ENCODE data around the gene SCN7A.
"Not testable (repeated sequence)": the region's sequence is repeated elsewhere in the genome, so short reads cannot be mapped to it uniquely, and the experiment has no call there.

Gene SCN7A

DNA sequence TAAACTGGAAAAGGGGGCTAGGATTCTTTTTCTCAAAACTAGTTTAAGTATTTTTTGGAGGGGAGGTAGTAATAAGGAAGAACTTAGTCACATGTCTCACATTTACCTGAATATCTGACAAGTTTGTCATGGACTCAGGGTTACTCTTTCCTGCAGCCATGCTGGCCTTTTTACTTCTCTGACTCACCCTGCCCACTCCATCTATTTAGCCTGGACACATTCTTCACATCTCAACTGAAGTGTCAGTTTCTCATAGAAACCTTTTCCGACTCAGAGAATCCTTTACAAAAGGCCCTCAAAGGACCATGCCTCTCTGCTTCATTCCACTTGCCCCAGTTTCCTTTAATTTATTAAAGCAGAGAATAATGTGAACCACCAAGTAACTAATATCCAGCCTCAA is 42.6 kb downstream of the SCN7A start:
- no peak for DNase-seq

DNA sequence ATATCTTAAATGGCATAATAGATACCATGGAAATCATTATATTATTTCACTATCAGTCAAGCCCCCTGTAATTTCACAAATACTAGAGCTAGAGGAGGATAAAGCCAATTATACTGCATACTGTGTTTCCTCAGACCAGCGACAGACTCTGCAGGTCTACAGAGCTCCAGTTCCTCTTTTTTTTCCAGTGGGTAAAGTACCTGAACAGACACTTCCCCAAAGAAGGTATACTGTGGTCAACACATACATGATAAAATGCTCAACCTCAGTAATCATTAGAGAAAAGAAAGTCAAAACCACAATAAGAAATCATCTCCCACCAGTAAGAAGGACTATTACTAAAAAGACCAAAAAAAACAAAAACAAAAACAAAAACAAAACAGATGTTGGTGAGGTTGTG is 44.6 kb downstream of the SCN7A start:
- DNase-seq: no peak

DNA sequence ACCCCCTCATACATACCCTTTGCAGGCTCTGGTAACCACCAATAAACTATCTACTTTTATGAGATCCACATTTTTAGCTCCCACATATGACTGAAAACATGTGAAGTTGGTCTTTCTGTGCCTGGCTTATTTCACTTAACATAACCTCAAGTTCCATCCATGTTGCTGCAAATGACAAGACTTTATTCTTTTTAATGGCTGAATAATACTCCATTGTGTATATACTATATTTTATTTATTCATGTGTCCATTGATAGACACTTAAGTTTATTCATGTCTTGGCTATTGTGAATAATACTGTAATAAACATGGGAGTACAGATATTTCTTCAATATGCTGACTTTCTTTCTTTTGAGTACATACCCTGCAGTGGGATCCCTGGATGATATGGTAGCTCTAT is 45.9 kb downstream of the SCN7A start:
- DNase-seq: no peak

DNA sequence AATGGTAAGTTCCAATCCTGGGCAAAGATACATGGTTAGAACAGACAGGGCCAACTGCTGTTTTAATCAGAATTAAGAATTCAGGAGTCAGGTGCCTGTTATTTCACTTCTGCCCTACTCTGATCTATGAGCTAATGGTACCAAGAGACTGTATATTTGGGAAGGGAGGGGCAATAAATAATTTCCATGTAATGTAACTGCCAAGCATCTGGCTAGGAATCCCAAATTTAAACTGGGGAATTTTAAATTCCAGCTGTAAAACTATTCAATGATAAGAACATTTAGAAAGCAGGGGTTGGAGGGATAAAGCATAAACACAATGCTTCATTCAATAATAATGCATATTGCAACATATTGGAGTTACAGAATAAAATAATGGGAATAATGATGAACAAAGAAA is 49.7 kb downstream of the SCN7A start:
- DNase-seq: no peak

DNA sequence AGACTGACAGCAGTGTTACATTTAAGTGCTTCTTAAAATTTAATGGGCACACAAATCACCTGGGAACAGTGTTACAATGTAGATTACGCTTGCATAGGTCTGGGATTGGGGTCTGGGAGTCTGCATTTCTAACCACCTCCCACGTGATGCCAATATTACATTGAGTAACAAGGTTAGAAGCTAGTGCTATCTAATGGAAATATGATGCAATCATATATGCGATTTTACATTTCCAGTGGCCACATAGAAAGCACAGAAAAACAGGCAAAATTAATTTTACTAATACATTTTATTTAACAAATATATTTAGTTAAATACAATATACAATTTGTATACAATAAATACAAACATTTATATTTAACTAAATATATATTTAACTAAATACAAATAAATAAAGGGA is 53.7 kb downstream of the SCN7A start:
- no peak for DNase-seq

DNA sequence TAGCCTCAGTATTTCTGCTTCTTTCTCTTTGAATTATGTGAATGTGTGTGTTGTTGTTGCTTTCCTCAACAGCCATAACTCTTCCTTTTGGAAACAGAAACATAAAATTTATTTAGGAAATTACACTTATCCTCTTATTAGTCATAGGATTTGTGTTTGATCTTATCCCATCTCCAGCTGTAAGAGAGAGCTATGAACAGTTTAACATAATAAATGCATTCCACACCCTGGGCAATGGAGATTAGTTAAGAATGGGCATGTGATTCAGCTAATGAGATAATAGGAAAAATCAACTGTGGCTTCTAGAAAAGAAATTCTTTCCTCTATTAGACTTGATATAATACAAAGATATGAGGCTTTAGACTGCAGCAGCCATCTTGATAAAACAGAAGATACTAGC is 55.0 kb downstream of the SCN7A start:
- DNase-seq: no peak

DNA sequence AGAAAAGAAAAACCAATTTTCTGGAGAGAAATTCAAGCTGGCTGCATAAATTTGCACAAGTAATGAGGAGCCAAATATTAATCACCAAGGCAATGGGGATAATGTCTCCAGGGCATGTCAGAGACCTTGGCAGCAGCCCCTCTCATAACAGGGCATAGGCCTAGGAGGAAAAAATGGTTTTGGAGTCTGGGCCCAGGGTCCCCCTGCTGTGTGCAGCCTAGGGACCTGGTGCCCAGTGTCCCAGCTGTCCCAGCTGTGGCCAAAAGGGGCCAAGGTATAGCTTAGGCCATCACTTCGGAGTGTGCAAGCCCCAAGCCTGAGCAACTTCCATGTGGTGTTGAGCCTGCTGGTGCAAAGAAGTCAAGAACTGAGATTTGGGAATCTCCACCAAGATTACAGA is 57.1 kb downstream of the SCN7A start:
- DNase-seq: no peak

DNA sequence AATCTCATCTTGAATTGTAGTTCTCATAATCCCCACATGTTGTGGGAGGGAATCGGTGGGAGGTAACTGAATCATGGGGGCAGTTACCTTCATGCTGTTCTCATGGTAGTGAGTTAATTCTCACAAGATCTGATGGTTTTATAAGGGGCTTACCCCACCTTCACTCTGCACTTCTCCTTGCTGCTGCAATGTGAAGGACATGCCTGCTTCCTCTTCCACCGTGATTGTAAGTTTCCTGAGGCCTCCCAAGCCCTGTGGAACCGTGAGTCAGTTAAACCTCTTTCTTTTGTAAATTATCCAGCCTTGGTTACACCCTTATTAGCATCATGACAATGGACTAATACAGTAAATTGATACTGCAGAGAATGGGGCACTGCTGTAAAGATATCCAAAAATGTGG is 57.9 kb downstream of the SCN7A start:
- DNase-seq: no peak

DNA sequence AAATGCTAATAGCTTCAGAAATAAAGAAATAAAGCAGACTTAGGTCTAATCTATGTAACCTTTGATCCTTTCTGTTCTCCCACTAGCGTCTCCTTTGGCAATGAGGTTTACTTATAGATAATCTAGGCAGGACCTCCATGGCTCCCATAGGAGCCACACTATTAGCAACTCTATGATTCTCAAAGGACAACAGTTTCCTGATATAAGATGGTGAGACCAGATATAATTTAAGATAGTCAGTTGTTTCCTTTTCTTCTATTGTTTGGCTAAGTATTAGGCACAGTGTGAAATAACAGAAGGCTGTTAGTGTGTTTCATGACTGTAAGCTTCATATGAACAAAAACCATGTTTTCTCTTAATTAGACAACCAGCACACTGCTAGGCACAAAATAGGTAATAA is 59.6 kb downstream of the SCN7A start:
- no peak for DNase-seq

DNA sequence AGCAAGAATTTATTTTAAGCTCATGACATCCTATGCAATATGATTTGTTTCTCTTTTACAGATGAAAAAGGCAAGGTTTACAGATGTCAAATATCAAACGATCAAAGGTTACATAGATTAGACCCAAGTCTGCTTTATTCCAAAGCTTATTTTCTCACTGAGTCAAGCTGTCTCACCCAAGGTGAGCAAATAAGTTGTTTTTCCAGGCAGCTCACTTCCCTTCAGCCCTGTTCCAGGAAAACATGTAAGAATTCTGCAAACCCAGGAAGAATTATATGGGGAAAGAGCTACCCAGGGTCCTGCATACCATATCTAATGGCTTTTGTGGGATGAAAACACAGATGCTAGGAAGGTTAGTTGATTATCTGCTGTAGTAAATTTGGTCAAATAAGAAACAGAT is 60.6 kb downstream of the SCN7A start:
- no peak for DNase-seq

DNA sequence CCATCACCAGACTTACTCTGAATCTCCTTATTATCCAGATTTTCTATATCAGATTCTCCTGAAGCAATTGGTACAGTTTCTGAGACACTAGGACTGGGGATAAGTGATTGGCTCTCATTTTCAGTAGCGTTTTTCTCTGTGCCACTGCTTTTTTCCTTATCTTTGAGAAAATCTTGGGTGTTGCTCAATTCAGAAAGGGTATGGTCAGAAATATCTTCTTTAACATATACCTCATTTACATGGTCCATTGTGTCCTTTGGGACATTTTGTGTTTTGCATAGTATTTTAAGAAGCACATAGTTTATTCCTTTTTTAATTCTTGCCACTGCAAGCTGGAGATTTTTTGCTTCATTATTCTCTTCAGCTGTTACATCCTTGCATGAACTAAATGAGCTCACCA is 61.7 kb downstream of the SCN7A start:
- DNase-seq: no peak

DNA sequence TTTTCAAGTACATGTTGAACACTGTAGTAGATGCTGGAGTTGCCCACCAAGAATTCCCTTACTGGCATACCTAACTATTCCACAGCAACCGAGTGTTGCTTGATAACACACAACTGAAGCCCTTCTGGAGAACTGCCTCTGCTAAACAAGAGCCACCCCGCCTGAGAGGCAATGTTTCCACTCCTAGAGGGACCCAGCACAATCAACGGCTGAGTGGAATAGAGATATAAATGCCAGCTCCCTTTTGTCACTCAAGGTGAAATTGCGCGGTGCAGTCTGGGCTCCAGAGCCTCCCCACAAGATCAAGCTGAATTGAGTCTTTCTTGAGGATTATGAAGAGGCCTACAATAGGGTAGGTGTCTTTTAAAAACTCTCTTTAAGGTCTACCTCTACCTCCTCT is 69.2 kb downstream of the SCN7A start:
- DNase-seq: no peak

DNA sequence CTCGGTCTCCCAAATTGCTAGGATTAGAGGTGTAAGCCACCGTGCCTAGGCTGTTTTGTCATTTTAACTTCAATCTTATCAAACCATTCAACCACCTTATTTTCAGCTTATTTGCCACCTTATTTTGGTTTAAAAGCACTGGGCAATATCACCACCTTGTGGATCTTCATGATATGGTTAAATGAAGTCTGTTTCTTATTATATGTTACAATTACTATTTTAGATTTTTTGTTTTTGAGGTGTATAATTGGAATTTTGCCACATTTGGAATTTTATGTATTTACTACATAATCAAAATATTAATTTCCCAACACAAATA is 74.5 kb downstream of the SCN7A start:
- no peak for DNase-seq

DNA sequence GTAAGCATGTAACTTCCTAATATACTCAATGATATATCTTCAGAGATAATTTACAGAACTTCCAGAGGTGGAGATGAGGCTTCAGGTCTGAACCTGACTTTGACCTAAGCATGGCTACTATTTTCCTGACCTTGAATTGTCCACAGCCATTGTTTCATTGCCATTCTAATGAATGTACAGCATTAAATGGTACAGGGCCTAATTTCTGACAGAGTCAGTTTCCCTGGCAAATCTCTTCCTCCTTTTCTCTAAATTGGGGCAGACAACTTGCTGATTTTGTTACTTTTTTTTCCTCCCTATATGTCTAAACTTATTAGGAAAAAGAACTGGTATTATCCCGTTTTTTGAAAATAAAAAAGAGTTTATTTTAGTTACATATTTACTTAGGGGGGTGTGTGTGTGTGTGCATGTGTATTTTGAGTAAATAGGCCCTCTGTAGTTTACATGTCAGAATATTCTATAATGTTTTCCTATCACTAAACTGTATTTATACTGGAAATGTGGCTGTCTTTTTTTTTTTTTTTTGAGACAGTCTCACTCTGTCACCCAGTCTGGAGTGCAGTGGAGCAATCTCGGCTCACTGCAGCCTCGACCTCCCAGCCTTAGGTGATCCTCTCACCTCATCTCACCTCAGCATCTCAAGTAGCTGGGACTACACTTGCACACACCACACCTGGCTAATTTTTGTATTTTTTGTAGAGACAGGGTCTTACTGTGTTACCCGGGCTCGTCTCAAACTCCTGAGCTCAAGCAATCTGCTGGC is 75.0 kb downstream of the SCN7A start:
- DNase-seq: no peak

DNA sequence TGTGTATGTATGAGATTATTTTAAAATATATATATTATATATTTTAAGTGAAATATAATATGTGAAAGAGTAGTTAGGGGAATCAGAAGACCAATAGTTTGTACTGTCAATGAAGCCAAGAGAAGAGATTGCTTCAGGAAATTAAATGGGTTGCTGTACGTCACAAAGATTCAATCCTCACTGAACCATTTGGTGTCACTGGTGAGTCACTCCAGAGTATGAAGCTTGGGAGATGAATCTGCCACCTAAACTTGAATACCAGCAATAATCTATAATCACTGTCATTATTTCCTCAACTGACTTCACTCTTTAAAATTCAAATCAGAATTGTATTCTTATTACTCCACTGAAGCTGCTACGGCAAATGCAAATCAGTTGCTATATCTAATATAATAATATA is 76.4 kb downstream of the SCN7A start:
- no peak for DNase-seq

DNA sequence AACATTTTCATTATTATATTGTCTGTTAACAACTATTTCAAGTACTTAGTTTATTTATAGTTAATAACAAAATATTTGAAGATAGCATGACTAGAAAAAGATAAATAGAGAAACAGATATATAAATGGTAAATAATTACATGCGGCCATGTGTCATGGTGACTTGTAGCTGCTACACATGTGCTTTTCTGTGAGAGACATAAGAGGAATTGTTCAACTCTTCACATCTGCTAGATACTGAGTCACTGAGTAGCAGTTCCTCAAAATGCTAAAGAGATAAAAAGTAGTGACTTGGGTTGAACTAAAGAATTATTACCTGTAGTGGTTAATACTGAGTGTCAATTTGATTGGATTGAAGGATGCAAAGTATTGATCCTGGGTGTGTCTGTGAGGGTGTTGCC is 80.8 kb downstream of the SCN7A start:
- DNase-seq: no peak

DNA sequence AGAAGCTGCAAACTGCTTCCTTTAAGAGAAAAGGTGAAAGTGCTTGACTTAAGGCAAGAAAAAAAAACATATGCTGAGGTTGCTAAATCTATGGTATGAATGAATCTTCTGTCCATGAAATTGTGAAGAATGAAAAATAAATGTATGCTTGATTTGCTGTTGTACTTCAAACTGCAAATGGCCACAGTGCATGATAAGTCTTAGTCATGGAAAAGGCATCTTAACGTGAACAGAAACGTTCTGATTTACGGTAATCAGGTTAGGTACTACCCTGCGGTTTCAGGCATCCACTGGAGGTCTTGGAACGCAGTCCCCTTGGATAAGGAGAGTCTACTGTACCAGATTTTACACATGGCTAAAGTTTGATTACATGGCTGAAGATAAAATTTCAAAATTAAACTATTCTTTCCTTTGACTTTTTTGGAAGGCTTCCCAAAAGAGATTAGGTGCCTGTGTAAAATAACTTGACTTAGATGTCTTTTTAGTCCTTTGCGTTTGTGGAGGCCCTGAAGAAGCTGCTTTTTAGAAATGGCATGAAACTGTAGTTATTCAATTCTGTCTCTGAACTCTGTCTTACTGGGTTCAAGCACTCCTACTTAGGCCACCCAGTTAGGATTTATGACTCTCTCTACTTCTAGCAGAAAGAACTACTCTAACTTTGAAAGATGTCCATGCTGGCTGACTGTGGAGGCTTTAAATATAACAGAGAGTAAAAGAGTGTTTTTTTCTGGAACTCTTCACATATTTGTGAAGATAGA is 82.4 kb downstream of the SCN7A start:
- DNase-seq: no peak

DNA sequence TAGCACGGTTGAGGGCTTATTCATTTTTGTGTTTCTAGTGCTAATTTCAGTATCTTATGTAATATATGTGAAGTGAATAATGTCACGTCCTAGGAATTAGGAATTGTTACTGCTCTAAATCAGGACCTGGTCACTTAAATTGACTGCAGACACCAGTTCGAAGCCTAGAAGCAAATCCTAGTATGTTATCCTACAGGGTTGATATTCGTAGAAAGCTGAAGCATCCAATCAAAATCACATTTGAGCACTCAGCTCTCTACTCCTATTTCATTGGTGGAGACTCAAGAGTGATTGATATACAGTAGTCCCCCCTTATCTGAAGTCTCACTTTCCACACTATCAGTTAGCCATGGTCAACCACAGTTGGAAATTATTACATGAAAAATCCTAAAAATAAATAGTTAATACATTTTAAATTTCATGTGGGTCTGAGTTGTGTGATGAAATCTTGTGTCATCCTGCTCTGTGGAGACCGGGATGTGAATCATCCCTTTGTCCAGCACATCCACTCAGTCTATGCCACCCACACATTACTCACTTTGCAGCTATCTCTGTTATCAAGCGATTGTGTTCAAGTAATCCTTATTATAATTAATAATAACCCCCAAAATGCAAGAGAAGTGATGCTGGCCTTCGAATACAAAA is 83.1 kb downstream of the SCN7A start:
- no peak for DNase-seq

DNA sequence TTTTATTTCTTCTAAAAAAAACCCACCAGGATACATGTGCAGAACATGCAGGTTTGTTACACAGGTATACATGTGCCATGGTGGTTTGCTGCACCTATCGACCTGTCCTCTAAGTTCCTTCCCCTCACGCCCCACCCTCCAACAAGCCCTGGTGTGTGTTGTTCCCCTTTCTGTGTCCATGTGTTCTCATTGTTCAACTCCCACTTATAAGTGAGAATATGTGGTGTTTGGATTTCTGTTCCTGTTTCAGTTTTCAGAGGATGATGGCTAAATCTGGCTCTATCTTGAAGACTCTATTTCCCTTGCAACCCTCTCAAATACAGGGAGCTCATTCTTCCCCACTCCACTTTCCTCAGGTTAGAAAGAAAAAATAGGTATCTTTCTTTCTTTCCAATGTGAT is 86.3 kb downstream of the SCN7A start:
- DNase-seq: not testable (repeated sequence)

DNA sequence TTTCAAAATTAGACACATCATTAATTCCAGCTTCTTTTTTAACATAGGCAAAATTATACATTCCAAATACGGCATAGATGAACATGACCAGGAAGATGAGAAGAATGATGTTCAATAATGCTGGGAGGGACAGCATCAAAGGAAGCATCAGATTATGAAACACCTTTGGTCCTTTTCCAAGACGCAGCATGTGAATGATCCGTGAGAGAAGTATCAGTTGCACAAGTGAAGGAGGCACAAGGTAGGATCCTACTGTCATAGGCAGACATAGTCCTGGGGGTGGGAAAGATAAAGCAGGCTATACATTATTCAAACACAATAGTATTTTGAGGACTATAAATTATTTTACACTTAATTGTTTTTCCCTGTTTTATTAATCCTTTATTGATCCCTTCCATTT is 87.7 kb downstream of the SCN7A start:
- no peak for DNase-seq

DNA sequence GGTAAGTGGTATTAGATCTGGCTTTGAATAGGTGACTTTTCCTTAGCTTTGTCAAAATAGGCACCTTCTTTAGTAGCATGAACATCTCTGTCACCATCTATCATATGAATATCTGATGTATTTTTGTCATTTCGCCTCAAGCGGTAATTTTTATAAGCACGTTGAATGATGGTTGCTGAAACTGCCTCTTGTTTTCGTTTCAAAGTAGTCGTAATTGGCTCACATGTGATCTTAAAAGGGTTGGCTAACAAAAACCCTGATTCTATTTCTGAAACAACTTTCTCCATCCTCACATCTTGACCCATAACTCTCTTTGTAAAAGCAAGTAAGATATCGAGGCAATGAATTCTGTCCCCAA is 88.5 kb downstream of the SCN7A start:
- DNase-seq: no peak

DNA sequence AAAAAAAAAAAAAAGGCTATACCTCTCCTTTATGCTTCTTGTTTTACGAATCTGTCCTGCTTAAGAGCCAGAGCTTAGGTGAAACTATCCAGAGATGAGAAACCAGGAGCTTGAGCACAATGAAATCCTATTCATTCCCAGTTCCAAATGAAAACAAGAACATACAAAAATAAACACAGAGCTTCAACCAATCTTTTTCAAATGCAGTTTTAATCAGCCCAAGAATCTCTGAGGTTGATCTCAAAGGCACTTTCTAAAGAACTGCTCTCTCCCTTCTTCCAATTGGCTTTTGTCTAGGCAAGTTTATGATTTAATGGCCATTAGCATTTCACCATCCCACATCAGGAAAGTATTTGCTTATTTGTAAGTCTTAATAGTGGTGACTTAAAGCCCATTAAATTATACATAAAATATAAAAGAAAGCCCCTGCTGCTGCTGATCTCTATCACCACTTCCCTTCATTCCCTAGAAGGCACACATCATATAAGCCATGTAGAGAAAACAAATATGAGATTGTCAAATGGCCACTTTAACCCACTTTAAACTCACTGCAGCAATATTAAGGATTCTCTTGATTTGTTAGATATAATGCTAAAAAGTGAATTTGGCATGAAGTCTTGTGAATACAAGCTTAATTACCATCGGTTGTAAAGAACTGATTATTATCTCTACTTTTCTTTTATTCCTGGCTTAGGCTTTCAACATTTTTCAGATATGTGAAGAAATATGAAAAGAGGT is 89.0 kb downstream of the SCN7A start:
- no peak for DNase-seq

DNA sequence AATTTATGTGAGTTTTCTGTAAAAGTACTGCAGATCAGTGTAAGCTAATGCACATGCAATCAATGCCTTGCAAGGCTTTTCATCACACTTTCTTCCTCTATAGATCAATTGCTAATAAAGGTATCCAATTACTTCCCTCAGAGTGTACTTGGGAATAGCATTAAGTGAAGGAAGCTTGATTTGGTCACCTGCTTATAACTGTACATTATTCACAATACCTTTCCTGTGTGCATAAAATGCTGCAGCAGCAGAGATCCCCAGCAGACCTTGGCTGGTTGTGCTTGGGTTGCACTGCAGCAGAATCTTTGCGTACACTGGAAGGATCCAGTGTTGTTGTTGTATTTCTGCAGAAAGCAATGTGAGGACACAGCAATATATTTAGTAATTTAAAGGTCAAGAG is 99.8 kb downstream of the SCN7A start:
- no peak for DNase-seq

DNA sequence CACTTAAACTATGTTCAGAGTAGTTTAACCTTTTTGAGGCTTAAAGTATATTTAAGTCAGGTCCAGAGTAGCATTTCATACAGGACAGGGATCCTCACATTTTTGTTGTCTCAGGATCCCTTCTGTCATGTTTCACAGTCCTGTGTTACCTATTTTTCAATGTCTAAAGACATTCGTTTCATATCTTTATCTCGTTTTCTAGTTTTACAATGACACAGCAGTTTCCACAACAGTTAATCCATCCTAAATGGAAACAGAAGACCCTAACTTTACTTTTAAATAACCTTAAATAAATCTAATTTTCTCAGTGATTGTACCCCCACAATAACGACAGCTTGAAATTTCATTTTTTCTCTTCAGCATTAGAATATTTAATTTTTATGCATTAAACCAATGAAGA is 101.0 kb downstream of the SCN7A start:
- no peak for DNase-seq

Data from activated CD4-positive, CD25-positive, alpha-beta regulatory T cell (primary cell).